PC-3 (cell line): Measurements from ENCODE around the gene APMAP.

Source experiments
- CTCF ChIP-seq: fragments of 300-600 bp; sonication (generic); conservative IDR thresholded peaks from 2 replicates; pipeline ENCODE4 v1.5.1; 2017; ENCODE audit warnings: antibody characterized with exemption, low read depth, mild to moderate bottlenecking, low read length
- EZH2 ChIP-seq: fragments of 300-600 bp; sonication (generic); IDR thresholded peaks from one replicate; pipeline ENCODE4 v1.6.1; 2017; ENCODE audit warnings: antibody characterized with exemption, mild to moderate bottlenecking, low read length; ENCODE audit not compliant: unreplicated experiment
- EZH2phosphoT487 ChIP-seq: fragments of 300-600 bp; sonication (generic); IDR thresholded peaks from 2 replicates; pipeline ENCODE4 v1.6.1; 2018; ENCODE audit warnings: mild to moderate bottlenecking, antibody characterized with exemption, low read length, borderline replicate concordance

- no peak for TF ChIP-seq CTCF
- TF ChIP-seq EZH2 = no peak
- no peak for TF ChIP-seq EZH2phosphoT487
These were observed 7.5 kb downstream of the APMAP start for GRCh38 chr20:24984961-24985640.
